ENCODE measurements around the gene CDYL.

Gene CDYL

DNA sequence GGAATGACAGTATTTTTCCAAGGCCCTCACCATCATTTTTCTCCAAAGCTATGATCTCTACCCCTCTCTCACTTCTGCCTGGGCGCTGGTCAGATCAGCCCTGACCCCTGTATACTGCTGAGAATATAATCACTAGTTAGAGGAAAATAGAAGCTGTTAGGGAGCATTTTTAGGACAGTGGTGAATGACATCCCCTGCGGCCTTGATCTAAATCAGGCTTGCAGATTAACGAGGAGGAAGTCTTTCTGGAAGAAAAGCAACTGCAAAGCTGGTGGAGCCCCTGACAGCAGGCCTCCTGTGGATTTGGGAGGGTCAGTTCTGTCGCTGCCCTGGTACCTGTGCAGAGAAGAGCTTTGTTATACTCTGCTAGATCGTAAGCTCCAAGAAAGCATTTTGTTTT lies 119.8 kb downstream of the CDYL start:
- Histone ChIP-seq H3K27ac (ENCODE audit: low read depth, low read length) (no peak overlapping the region), H3K36me3 (ENCODE audit: control insufficient read depth, low read length) (peaks cover 10% of the 10 kb centered on the region; the same call in 1 of the 2 replicates), H3K79me2 (ENCODE audit: control insufficient read depth, low read length) (peaks cover 3% of the 10 kb centered on the region), H3K4me2 (ENCODE audit: low read length) (no peak overlapping the region), H3K4me3 (ENCODE audit: low read length) (no peak overlapping the region), H3K4me1 (ENCODE audit: control insufficient read depth, low read length) (no peaks in the 10 kb centered on the region), H3K9me2 (replicated peaks; ENCODE audit: control insufficient read depth, low read length) (no peaks in the 10 kb centered on the region), H3K9me3 (ENCODE audit: control insufficient read depth, insufficient read depth, low read length) (no peaks in the 10 kb centered on the region), H3F3A (ENCODE audit: control insufficient read depth, insufficient read depth) (no peaks in the 10 kb centered on the region), H4K20me1 (ENCODE audit: control insufficient read depth, insufficient read depth, low read depth, low read length) (0 out of 2 replicates have a peak, but pooled peaks cover 3% of the 10 kb centered on the region), H3K27me3 (ENCODE audit: control insufficient read depth, low read length) (no peaks in the 10 kb centered on the region)
- no peak for TF ChIP-seq EZH2phosphoT487 (IDR thresholded peaks at IDR 0.05; ENCODE audit: borderline replicate concordance, low read length)
- TF ChIP-seq CTCF (IDR thresholded peaks at IDR 0.05; ENCODE audit: low read depth, low read length, poor library complexity, severe bottlenecking), result no peak

- no peak for TF ChIP-seq EZH2phosphoT487 (IDR thresholded peaks at IDR 0.05; ENCODE audit: borderline replicate concordance, low read length)
- TF ChIP-seq CTCF (IDR thresholded peaks at IDR 0.05; ENCODE audit: low read depth, low read length, poor library complexity, severe bottlenecking), result no peak
These were observed 120.2 kb downstream of the CDYL start for GRCh38 chr6:4896401-4896800.

DNA sequence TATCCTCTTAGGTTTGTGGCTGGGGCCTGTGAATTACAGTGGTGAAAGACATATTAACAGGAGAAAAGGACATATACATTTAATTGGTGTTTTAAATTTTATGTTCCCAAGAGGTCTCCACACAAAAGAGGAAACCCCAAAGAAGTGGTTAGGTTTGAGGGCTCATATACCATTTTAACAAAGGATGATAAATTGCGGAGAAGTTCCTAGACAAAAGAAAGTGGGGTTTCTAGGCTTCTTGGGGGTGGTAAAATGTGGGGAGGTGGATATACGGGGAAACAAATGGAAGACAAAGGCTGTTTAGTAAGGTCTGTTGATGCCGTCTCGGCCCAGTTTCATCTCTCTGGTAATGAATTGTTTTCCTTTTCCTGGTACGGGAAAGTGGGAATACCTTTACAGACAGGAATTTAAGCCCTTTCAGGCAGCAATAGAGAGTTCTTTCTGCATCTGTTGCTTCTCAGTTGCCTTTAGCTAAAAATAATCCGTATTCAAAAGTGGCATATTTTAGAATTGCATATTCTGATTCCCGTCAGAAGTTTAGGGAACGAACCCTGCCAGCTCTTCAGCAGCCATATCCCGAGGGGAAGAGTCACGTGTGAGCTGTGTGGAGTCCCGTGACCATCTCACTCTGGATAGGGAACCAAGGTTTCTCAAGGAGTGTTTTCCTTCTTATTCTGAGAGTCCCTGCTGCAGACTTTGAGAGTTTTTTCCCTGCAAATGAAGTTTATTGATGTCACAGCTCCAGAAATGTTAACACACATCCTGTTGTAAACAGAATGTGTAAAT lies 123.2 kb downstream of the CDYL start:
- H3F3A ChIP-seq (ENCODE audit: control insufficient read depth, insufficient read depth), result no peaks in the 10 kb centered on the region
- no peaks in the 10 kb centered on the region for H3K9me2 ChIP-seq (replicated peaks; ENCODE audit: control insufficient read depth, low read length)
- H3K27me3 ChIP-seq (ENCODE audit: control insufficient read depth, low read length), result no peaks in the 10 kb centered on the region
- H3K79me2 ChIP-seq (ENCODE audit: control insufficient read depth, low read length), result no peaks in the 10 kb centered on the region
- H3K4me3 ChIP-seq (ENCODE audit: low read length), result no peak overlapping the region
- TF ChIP-seq CTCF (IDR thresholded peaks at IDR 0.05; ENCODE audit: low read depth, low read length, poor library complexity, severe bottlenecking) (no peak), EZH2phosphoT487 (IDR thresholded peaks at IDR 0.05; ENCODE audit: borderline replicate concordance, low read length) (no peak)
- no peak overlapping the region for H3K4me2 ChIP-seq (ENCODE audit: low read length)
- H3K4me1 ChIP-seq (ENCODE audit: control insufficient read depth, low read length), result peaks cover 5% of the 10 kb centered on the region; the same call in 1 of the 2 replicates
- H3K27ac ChIP-seq (ENCODE audit: low read depth, low read length), result no peak overlapping the region
- H3K9me3 ChIP-seq (ENCODE audit: control insufficient read depth, insufficient read depth, low read length), result no peaks in the 10 kb centered on the region
- 0 out of 2 replicates have a peak, but pooled peaks cover 3% of the 10 kb centered on the region for H4K20me1 ChIP-seq (ENCODE audit: control insufficient read depth, insufficient read depth, low read depth, low read length)
- no peaks in the 10 kb centered on the region for H3K36me3 ChIP-seq (ENCODE audit: control insufficient read depth, low read length)

More at GRCh38 chr6:4896401-4896800, 120.2 kb downstream of the CDYL start:
- H3K4me3 ChIP-seq (ENCODE audit: low read length), result no peak overlapping the region
- H4K20me1 ChIP-seq (ENCODE audit: control insufficient read depth, insufficient read depth, low read depth, low read length), result 0 out of 2 replicates have a peak, but pooled peaks cover 3% of the 10 kb centered on the region
- no peaks in the 10 kb centered on the region for H3F3A ChIP-seq (ENCODE audit: control insufficient read depth, insufficient read depth)
- no peak overlapping the region for H3K27ac ChIP-seq (ENCODE audit: low read depth, low read length)
- no peaks in the 10 kb centered on the region for H3K27me3 ChIP-seq (ENCODE audit: control insufficient read depth, low read length)
- H3K36me3 ChIP-seq (ENCODE audit: control insufficient read depth, low read length), result peaks cover 10% of the 10 kb centered on the region; the same call in 1 of the 2 replicates
- no peak overlapping the region for H3K4me2 ChIP-seq (ENCODE audit: low read length)
- H3K9me3 ChIP-seq (ENCODE audit: control insufficient read depth, insufficient read depth, low read length), result no peaks in the 10 kb centered on the region
- H3K4me1 ChIP-seq (ENCODE audit: control insufficient read depth, low read length), result no peaks in the 10 kb centered on the region
- H3K79me2 ChIP-seq (ENCODE audit: control insufficient read depth, low read length), result no peaks in the 10 kb centered on the region
- no peaks in the 10 kb centered on the region for H3K9me2 ChIP-seq (replicated peaks; ENCODE audit: control insufficient read depth, low read length)

All from DOHH2 (cell line).